GM23338 (cell line): Measurements from ENCODE around the gene MIAT. TPM values are rescaled to one million over a fixed set of nuclear protein-coding genes. Genes with fewer than 3 reads are reported as not detected.

ENCODE experiments used
- CREB1 ChIP-seq: fragments of 250-450 bp; sonication (Bioruptor Pico); IDR thresholded peaks from 2 replicates; pipeline ENCODE4 v1.5.0; 2020; ENCODE audit warnings: low read depth, mild to moderate bottlenecking, moderate library complexity
- CTCF ChIP-seq, 2 experiments: fragments of 200-600 bp in 1 of 2; sonication (generic) in 1 of 2; conservative IDR thresholded peaks; 2 replicates each; pipeline versions ENCODE4 v1.5.1 to v1.6.1; 2016 to 2017; ENCODE audit warnings: antibody characterized with exemption in 2 of 2, low read depth in 2 of 2, mild to moderate bottlenecking in 2 of 2, moderate library complexity in 1 of 2
- POLR2AphosphoS5 ChIP-seq: IDR thresholded peaks from 2 replicates; pipeline ENCODE4 v1.6.1; 2016; ENCODE audit warnings: antibody characterized with exemption, low read depth
- REST ChIP-seq: IDR thresholded peaks from one replicate; pipeline ENCODE4 v1.6.1; 2018; ENCODE audit warnings: antibody characterized with exemption; ENCODE audit not compliant: unreplicated experiment
- STAT1 ChIP-seq: IDR thresholded peaks from one replicate; pipeline ENCODE4 v1.6.1; 2016; ENCODE audit warnings: antibody characterized with exemption; ENCODE audit not compliant: unreplicated experiment
- ZNF114 ChIP-seq: fragments of 250-450 bp; sonication (Bioruptor Pico); IDR thresholded peaks from 2 replicates; pipeline ENCODE4 v1.5.0; 2020; ENCODE audit warnings: mild to moderate bottlenecking, moderate library complexity
- ZNF331 ChIP-seq: fragments of 250-450 bp; sonication (Bioruptor Pico); IDR thresholded peaks from 2 replicates; pipeline ENCODE4 v1.5.0; 2020; ENCODE audit warnings: low read depth, mild to moderate bottlenecking, moderate library complexity
- polyA plus RNA-seq: library from polyadenylated mRNA; unstranded; fragments of >200 nt; fragmentation: Nextera tagmentation; extraction: Ambion mirVana; gene quantifications from 2 replicates; pipeline ENCODE4 v1.2.1, GENCODE V29; 2016
- total RNA-seq: library from RNA; depleted of rRNA; stranded (reverse); fragments of >200 nt; shearing (Covaris generic); gene quantifications from 2 replicates; pipeline ENCODE4 v1.2.3, GENCODE V29; 2014
- TF ChIP-seq, protein P1 (sequence below): fragments of 250-450 bp; sonication (Bioruptor Pico); IDR thresholded peaks from 2 replicates; pipeline ENCODE4 v1.5.0; 2020; ENCODE audit warnings: mild to moderate bottlenecking, moderate library complexity
- TF ChIP-seq, protein P2 (sequence below): IDR thresholded peaks from 2 replicates; pipeline ENCODE4 v1.6.1; 2016; ENCODE audit warnings: antibody characterized with exemption

The MIAT gene
- total and polyA plus RNA-seq, 2 experiments from 2014 or later, result 10.0 to 63.6 TPM

GRCh38 chr22:26614322-26614721, 43.1 kb upstream of the MIAT start (continued):
- TF ChIP-seq, protein P1, sequence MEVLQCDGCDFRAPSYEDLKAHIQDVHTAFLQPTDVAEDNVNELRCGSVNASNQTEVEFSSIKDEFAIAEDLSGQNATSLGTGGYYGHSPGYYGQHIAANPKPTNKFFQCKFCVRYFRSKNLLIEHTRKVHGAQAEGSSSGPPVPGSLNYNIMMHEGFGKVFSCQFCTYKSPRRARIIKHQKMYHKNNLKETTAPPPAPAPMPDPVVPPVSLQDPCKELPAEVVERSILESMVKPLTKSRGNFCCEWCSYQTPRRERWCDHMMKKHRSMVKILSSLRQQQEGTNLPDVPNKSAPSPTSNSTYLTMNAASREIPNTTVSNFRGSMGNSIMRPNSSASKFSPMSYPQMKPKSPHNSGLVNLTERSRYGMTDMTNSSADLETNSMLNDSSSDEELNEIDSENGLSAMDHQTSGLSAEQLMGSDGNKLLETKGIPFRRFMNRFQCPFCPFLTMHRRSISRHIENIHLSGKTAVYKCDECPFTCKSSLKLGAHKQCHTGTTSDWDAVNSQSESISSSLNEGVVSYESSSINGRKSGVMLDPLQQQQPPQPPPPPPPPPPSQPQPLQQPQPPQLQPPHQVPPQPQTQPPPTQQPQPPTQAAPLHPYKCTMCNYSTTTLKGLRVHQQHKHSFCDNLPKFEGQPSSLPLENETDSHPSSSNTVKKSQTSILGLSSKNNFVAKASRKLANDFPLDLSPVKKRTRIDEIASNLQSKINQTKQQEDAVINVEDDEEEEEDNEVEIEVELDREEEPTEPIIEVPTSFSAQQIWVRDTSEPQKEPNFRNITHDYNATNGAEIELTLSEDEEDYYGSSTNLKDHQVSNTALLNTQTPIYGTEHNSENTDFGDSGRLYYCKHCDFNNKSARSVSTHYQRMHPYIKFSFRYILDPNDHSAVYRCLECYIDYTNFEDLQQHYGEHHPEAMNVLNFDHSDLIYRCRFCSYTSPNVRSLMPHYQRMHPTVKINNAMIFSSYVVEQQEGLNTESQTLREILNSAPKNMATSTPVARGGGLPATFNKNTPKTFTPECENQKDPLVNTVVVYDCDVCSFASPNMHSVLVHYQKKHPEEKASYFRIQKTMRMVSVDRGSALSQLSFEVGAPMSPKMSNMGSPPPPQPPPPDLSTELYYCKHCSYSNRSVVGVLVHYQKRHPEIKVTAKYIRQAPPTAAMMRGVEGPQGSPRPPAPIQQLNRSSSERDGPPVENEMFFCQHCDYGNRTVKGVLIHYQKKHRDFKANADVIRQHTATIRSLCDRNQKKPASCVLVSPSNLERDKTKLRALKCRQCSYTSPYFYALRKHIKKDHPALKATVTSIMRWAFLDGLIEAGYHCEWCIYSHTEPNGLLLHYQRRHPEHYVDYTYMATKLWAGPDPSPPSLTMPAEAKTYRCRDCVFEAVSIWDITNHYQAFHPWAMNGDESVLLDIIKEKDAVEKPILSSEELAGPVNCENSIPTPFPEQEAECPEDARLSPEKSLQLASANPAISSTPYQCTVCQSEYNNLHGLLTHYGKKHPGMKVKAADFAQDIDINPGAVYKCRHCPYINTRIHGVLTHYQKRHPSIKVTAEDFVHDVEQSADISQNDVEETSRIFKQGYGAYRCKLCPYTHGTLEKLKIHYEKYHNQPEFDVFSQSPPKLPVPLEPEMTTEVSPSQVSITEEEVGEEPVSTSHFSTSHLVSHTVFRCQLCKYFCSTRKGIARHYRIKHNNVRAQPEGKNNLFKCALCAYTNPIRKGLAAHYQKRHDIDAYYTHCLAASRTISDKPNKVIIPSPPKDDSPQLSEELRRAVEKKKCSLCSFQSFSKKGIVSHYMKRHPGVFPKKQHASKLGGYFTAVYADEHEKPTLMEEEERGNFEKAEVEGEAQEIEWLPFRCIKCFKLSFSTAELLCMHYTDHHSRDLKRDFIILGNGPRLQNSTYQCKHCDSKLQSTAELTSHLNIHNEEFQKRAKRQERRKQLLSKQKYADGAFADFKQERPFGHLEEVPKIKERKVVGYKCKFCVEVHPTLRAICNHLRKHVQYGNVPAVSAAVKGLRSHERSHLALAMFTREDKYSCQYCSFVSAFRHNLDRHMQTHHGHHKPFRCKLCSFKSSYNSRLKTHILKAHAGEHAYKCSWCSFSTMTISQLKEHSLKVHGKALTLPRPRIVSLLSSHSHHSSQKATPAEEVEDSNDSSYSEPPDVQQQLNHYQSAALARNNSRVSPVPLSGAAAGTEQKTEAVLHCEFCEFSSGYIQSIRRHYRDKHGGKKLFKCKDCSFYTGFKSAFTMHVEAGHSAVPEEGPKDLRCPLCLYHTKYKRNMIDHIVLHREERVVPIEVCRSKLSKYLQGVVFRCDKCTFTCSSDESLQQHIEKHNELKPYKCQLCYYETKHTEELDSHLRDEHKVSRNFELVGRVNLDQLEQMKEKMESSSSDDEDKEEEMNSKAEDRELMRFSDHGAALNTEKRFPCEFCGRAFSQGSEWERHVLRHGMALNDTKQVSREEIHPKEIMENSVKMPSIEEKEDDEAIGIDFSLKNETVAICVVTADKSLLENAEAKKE (CRISPR knock-in tag), result no peak
- no peak for TF ChIP-seq CREB1 (CRISPR knock-in tag)
- no peak for TF ChIP-seq ZNF331 (CRISPR knock-in tag)
- no peak for TF ChIP-seq STAT1
- TF ChIP-seq REST, result no peak
- no peak for TF ChIP-seq ZNF114 (CRISPR knock-in tag)
- TF ChIP-seq, protein P2, sequence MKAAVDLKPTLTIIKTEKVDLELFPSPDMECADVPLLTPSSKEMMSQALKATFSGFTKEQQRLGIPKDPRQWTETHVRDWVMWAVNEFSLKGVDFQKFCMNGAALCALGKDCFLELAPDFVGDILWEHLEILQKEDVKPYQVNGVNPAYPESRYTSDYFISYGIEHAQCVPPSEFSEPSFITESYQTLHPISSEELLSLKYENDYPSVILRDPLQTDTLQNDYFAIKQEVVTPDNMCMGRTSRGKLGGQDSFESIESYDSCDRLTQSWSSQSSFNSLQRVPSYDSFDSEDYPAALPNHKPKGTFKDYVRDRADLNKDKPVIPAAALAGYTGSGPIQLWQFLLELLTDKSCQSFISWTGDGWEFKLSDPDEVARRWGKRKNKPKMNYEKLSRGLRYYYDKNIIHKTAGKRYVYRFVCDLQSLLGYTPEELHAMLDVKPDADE, result no peak
- no peak for TF ChIP-seq POLR2AphosphoS5
- TF ChIP-seq CTCF (conservative IDR thresholded peaks at IDR 0.05; ENCODE audit: low read depth in 2 of 2), result no peak
